Loucy (cell line): Measurements from ENCODE around the gene ITGAL.

ENCODE experiments used
- CTCF ChIP-seq: fragments of 200-600 bp; sonication (generic); conservative IDR thresholded peaks from 2 replicates; pipeline ENCODE4 v1.5.1; 2014; ENCODE audit warnings: mild to moderate bottlenecking, antibody characterized with exemption, low read length
- EZH2phosphoT487 ChIP-seq: fragments of 200-600 bp; IDR thresholded peaks from 2 replicates; pipeline ENCODE4 v1.6.1; 2018; ENCODE audit warnings: antibody characterized with exemption, mild to moderate bottlenecking, moderate library complexity, borderline replicate concordance

- TF ChIP-seq CTCF, result no peak
- TF ChIP-seq EZH2phosphoT487, result no peak
Measured at GRCh38 chr16:30474074-30474452, 1.5 kb downstream of the ITGAL start.
